Liver (tissue), 9 donors: ENCODE data around the gene XYLT1. TPM values are rescaled to one million over a fixed set of nuclear protein-coding genes. Genes with fewer than 3 reads are reported as not detected.
A peak's percentile ranks its signal among the peaks of the same experiment; 100 is the strongest.

Experiments used
- DNase-seq: peaks from one replicate; pipeline ENCODE4 v3.0.0-alpha.2; 2017; ENCODE audit warnings: low spot score
- H3K27ac ChIP-seq, 2 donors: one replicate each; pipeline ENCODE4 v1.7.0; 2013; ENCODE audit warnings: inconsistent platforms in 2 of 2, low read length in 2 of 2, control low read depth in 1 of 2, low read depth in 1 of 2, mild to moderate bottlenecking in 1 of 2
- H3K27me3 ChIP-seq, 4 donors: one replicate each; pipeline versions ENCODE4 v1.6.1 to v1.7.0; 2013; ENCODE audit warnings: low read length in 3 of 4, inconsistent platforms in 1 of 4, mild to moderate bottlenecking in 1 of 4, moderate library complexity in 1 of 4; ENCODE audit not compliant: control insufficient read depth in 4 of 4, insufficient read depth in 4 of 4
- H3K36me3 ChIP-seq, 4 donors: one replicate each; pipeline versions ENCODE4 v1.6.1 to v1.7.0; 2013; ENCODE audit warnings: low read length in 3 of 4, mild to moderate bottlenecking in 3 of 4, low read depth in 1 of 4, moderate library complexity in 1 of 4; ENCODE audit not compliant: control insufficient read depth in 4 of 4, insufficient read depth in 3 of 4
- H3K4me1 ChIP-seq, 4 donors: one replicate each; pipeline versions ENCODE4 v1.6.1 to v1.7.0; 2013; ENCODE audit warnings: low read length in 3 of 4, mild to moderate bottlenecking in 3 of 4, moderate library complexity in 1 of 4; ENCODE audit not compliant: control insufficient read depth in 4 of 4, insufficient read depth in 4 of 4
- H3K4me3 ChIP-seq, 3 donors: one replicate each; pipeline versions ENCODE4 v1.6.1 to v1.7.0; 2013; ENCODE audit warnings: low read length in 3 of 3, control low read depth in 1 of 3, low read depth in 1 of 3, mild to moderate bottlenecking in 1 of 3
- H3K9ac ChIP-seq, 2 donors: one replicate each; pipeline ENCODE4 v1.7.0; 2013; ENCODE audit warnings: low read length in 2 of 2, mild to moderate bottlenecking in 2 of 2, moderate library complexity in 2 of 2, control low read depth in 1 of 2, low read depth in 1 of 2
- H3K9me3 ChIP-seq, 4 donors: one replicate each; pipeline versions ENCODE4 v1.6.1 to v1.7.0; 2013; ENCODE audit warnings: low read length in 3 of 4; ENCODE audit not compliant: control insufficient read depth in 4 of 4
- CTCF ChIP-seq: fragments of 150-350 bp; IDR thresholded peaks from 2 replicates; pipeline ENCODE4 v1.5.1; 2017; ENCODE audit warnings: improper control_type of control experiment, low read depth, low read length; ENCODE audit not compliant: missing input control
- EGR1 ChIP-seq, 2 donors: IDR thresholded peaks; 2 replicates each; pipeline ENCODE4 v1.6.1; 2016 to 2018; ENCODE audit warnings: antibody characterized with exemption in 2 of 2, low read depth in 2 of 2
- GABPA ChIP-seq, 2 donors: IDR thresholded peaks in 1 of 2; conservative IDR thresholded peaks in 1 of 2; 2 replicates each; pipeline ENCODE4 v1.6.1; 2016; ENCODE audit warnings: antibody characterized with exemption in 2 of 2, mild to moderate bottlenecking in 1 of 2, moderate library complexity in 1 of 2
- HNF4G ChIP-seq: IDR thresholded peaks from 2 replicates; pipeline ENCODE4 v1.6.1; 2016; ENCODE audit warnings: antibody characterized with exemption
- NR2F2 ChIP-seq: IDR thresholded peaks from 2 replicates; pipeline ENCODE4 v1.6.1; 2016; ENCODE audit warnings: antibody characterized with exemption
- RAD21 ChIP-seq, 2 donors: IDR thresholded peaks; 2 replicates each; pipeline ENCODE4 v1.6.1; 2016; ENCODE audit warnings: antibody characterized with exemption in 2 of 2, mild to moderate bottlenecking in 2 of 2
- REST ChIP-seq: IDR thresholded peaks from 2 replicates; pipeline ENCODE4 v1.6.1; 2016; ENCODE audit warnings: antibody characterized with exemption, mild to moderate bottlenecking
- RXRA ChIP-seq, 2 donors: IDR thresholded peaks; 2 replicates each; pipeline ENCODE4 v1.6.1; 2017 to 2018; ENCODE audit warnings: antibody characterized with exemption in 2 of 2, mild to moderate bottlenecking in 1 of 2
- SP1 ChIP-seq: IDR thresholded peaks from 2 replicates; pipeline ENCODE4 v1.6.1; 2018; ENCODE audit warnings: antibody characterized with exemption, mild to moderate bottlenecking
- TAF1 ChIP-seq: conservative IDR thresholded peaks from 2 replicates; pipeline ENCODE4 v1.6.1; 2016; ENCODE audit warnings: antibody characterized with exemption, mild to moderate bottlenecking
- WGBS: extraction: QIAGEN DNeasy Blood & Tissue Kit; methylation state at CpG from one replicate; pipeline ENCODE4 v1.1.7; 2013; 5-methylcytosine and 5-hydroxymethylcytosine counted together
- polyA plus RNA-seq, 2 donors: library from polyadenylated mRNA; stranded (reverse) in 1 of 2; unstranded in 1 of 2; fragments of 200-250 nt in 1 of 2; fragments of >200 nt in 1 of 2; fragmentation: Nextera tagmentation in 1 of 2; extraction: Ambion mirVana in 1 of 2; gene quantifications; one replicate each; pipeline versions ENCODE4 v1.2.1 to v1.2.3, GENCODE V29; 2013 to 2015
- total RNA-seq, 2 donors: library from RNA; depleted of rRNA; stranded (reverse); fragments of >200 nt; gene quantifications; one replicate each; pipeline ENCODE4 v1.2.3, GENCODE V29; 2014
- donor health status: healthy.
- donor health status: healthy.
- donor health status: healthy.
- donor health status: healthy.
- donor health status: healthy.

Gene XYLT1
- total and polyA plus RNA-seq, 4 donors, result 0.25 to 2.3 (median 0.53) TPM

GRCh38 chr16:17277981-17278381, 192.8 kb downstream of the XYLT1 start:
- H3K4me1 ChIP-seq, result no peaks in the 10 kb centered on the region
- H3K4me3 ChIP-seq, result no peak overlapping the region
- no peak for DNase-seq
- H3K27ac ChIP-seq, result no peak overlapping the region
- peak; percentile 56 to 64 for TF ChIP-seq RAD21 (IDR thresholded peaks at IDR 0.05)
- TF ChIP-seq REST, result no peak
- TF ChIP-seq NR2F2, result no peak
- no peak for TF ChIP-seq EGR1 (IDR thresholded peaks at IDR 0.05; ENCODE audit: low read depth in 2 of 2)
- H3K36me3 ChIP-seq, result no peaks in the 10 kb centered on the region
- peaks cover 0 to 5% (median 0%) of the 10 kb centered on the region in 4 donors for H3K27me3 ChIP-seq
- WGBS, result 49% methylated on average over 10 of the region's 10 CpGs
- no peak overlapping the region for H3K9ac ChIP-seq
- H3K9me3 ChIP-seq, result no peaks in the 10 kb centered on the region

GRCh38 chr16:17276610-17277009, 194.2 kb downstream of the XYLT1 start:
- TF ChIP-seq CTCF (no peak), NR2F2 (no peak)
- Histone ChIP-seq H3K4me3 (no peak overlapping the region), H3K36me3 (no peaks in the 10 kb centered on the region), H3K9me3 (no peaks in the 10 kb centered on the region), H3K4me1 (no peaks in the 10 kb centered on the region), H3K9ac (no peak overlapping the region), H3K27me3 (peaks cover 0 to 5% (median 0%) of the 10 kb centered on the region in 4 donors), H3K27ac (no peak overlapping the region)
- DNase-seq, result no peak
- WGBS, result 93% methylated on average over 10 of the region's 10 CpGs

- H3K27me3 ChIP-seq, result peaks cover 0 to 3% (median 0%) of the 10 kb centered on the region in 4 donors
- 78% methylated on average over 4 of the region's 4 CpGs for WGBS
- no peak overlapping the region for H3K4me3 ChIP-seq
- DNase-seq, result no peak
- no peak overlapping the region for H3K9ac ChIP-seq
- H3K4me1 ChIP-seq, result no peaks in the 10 kb centered on the region
- no peaks in the 10 kb centered on the region for H3K36me3 ChIP-seq
- TF ChIP-seq CTCF (no peak), SP1 (no peak), RAD21 (IDR thresholded peaks at IDR 0.05) (no peak), GABPA (IDR thresholded peaks at IDR 0.05 in 1 of 2, conservative IDR thresholded peaks at IDR 0.05 in 1 of 2) (no peak), HNF4G (no peak), RXRA (IDR thresholded peaks at IDR 0.05) (no peak), TAF1 (no peak)
- H3K9me3 ChIP-seq, result no peaks in the 10 kb centered on the region
- H3K27ac ChIP-seq, result no peak overlapping the region
Measured at GRCh38 chr16:17276010-17276530, 194.7 kb downstream of the XYLT1 start.
